Measurements from ENCODE around the gene CPT1B.

CPT1B gene

DNA sequence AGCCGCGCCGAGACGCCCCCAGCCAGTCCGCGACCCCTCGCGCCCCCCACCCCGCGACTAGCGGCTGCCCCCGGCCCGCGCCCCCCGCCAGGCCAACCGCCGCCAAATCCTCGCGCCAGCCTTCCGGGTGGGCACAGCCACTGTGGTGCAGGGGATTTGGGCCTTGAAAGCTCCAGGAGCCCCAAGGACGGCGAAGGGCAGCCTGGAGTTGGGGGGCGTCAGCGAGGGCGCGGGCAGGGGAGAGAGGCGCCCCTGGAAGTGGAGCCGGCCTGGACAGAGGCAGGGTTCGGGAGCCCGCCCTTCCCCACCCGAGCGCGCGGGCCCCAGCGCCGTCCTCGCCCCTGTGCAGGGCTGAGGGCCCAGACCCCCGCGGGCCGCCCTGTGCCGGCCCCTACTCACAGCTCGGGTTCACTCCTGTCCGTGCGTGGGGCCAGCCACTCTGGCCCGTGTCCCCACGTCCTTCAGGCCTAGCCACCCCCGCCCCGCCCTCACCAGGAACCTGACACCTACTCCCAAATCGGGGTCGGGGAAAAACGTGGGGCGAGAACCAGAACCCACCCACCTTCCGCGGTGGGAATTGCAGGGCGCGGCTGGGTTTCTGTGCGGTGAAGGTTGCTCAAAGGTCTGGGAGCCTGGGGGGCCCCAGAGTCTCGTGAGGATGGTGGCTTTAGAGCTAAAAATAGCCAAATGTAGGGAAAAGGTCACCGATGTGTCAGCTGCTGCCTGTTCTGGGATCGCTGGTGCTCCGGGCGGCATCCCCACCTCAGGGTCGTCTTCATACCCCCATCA lies at the start of gene CPT1B:
CPT1B (minus strand) TSS at position 441 of the 789 bp plus-strand sequence. CDS start 512 bp downstream, outside the sequence.
- TF ChIP-seq, protein P1, sequence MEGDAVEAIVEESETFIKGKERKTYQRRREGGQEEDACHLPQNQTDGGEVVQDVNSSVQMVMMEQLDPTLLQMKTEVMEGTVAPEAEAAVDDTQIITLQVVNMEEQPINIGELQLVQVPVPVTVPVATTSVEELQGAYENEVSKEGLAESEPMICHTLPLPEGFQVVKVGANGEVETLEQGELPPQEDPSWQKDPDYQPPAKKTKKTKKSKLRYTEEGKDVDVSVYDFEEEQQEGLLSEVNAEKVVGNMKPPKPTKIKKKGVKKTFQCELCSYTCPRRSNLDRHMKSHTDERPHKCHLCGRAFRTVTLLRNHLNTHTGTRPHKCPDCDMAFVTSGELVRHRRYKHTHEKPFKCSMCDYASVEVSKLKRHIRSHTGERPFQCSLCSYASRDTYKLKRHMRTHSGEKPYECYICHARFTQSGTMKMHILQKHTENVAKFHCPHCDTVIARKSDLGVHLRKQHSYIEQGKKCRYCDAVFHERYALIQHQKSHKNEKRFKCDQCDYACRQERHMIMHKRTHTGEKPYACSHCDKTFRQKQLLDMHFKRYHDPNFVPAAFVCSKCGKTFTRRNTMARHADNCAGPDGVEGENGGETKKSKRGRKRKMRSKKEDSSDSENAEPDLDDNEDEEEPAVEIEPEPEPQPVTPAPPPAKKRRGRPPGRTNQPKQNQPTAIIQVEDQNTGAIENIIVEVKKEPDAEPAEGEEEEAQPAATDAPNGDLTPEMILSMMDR (IDR thresholded peaks at IDR 0.05; ENCODE audit: low read depth, low read length, missing control alignments), result peak; percentile 20
- Histone ChIP-seq H3K4me3 (ENCODE audit: low read depth, low read length) (no peak within 1 kb of the TSS), H3K27me3 (replicated peaks) (no peaks in the 10 kb centered on the region), H3K36me3 (replicated peaks) (no peaks in the 10 kb centered on the region), H3K27ac (no peak within 1 kb of the TSS)
- in situ Hi-C loops (cut with HindIII; ENCODE audit: low pct_ligation_motif_present, low sequenced_read_pairs), result no loop called here
- no peak for DNase-seq

DNA sequence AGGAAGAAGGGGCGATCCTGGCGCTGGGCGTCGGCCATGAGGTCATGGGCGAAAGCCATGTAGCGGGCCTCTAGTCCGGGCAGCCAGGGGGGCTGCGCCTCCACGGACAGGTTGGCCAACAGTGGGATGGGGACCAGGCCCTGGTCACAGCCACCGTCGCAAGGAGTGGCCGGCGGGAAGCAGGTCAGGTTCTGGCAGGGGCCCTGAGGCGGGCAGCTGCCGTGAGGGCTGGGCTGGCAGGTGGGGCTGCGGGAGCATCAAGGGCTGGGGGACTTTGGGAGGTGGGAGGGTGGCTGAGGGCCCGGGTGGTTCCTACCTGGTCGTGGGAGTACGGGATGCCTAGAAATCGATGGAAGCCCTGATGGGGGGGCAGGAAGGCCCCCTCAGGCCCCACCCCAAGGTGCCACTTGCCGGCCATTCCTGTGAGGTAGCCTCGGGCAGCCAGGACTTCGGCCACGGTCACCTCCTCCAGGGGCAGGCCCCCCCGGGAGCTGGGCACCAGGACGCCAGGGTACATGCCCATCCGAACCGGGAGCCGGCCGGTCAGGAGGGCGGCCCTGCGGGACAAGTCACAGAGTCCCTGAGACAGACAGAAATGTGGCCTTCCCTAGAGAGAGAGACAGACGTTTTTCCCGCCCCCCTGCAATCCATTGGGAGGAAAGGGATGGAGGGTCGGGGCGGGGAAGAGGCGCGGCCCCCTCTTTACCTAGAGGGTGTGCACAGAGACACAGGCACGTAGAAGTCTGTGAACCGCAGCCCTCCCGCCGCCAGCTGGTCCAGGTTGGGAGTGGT lies 48.8 kb upstream of the CPT1B start:
- in situ Hi-C loops (cut with HindIII; ENCODE audit: low pct_ligation_motif_present, low sequenced_read_pairs), result no loop called here
- TF ChIP-seq, protein P1 (IDR thresholded peaks at IDR 0.05; ENCODE audit: low read depth, low read length, missing control alignments), result no peak
- H3K36me3 ChIP-seq (replicated peaks), result no peaks in the 10 kb centered on the region
- DNase-seq, result no peak
- H3K27ac ChIP-seq, result no peak overlapping the region
- peak overlapping the region; percentile 77 for H3K4me3 ChIP-seq (ENCODE audit: low read depth, low read length)
- no peaks in the 10 kb centered on the region for H3K27me3 ChIP-seq (replicated peaks)

DNA sequence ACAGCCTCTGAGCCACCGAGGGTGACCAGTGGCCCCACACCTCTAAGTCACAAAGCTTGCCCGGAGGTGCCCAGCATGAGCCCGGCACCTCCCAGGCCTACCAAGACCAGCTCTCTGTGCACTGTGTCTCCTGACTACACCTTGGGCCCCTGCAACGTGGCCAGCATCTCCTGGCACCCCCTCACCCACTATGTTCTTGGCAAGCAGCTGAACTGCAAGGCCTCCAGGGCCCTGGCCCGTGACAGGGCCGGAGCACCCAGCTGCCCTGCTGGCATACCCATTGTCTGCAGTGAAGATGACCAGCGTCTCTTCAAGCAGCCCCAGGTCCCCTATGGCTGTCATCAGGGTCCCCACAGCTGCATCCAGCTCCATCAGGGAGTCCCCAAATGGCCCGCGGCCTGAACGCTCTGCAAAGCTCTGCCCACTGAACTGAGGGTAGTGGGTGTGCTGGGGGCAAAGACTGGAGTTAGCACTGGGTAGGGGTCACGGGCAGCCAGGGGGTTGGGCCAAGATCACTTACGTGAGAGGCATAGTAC lies 48.2 kb upstream of the CPT1B start:
- TF ChIP-seq, protein P1 (IDR thresholded peaks at IDR 0.05; ENCODE audit: low read depth, low read length, missing control alignments), result no peak
- in situ Hi-C loops (cut with HindIII; ENCODE audit: low pct_ligation_motif_present, low sequenced_read_pairs), result no loop called here
- DNase-seq, result no peak
- Histone ChIP-seq H3K27me3 (replicated peaks) (no peaks in the 10 kb centered on the region), H3K36me3 (replicated peaks) (no peaks in the 10 kb centered on the region), H3K27ac (no peak overlapping the region), H3K4me3 (ENCODE audit: low read depth, low read length) (no peak overlapping the region)

DNA sequence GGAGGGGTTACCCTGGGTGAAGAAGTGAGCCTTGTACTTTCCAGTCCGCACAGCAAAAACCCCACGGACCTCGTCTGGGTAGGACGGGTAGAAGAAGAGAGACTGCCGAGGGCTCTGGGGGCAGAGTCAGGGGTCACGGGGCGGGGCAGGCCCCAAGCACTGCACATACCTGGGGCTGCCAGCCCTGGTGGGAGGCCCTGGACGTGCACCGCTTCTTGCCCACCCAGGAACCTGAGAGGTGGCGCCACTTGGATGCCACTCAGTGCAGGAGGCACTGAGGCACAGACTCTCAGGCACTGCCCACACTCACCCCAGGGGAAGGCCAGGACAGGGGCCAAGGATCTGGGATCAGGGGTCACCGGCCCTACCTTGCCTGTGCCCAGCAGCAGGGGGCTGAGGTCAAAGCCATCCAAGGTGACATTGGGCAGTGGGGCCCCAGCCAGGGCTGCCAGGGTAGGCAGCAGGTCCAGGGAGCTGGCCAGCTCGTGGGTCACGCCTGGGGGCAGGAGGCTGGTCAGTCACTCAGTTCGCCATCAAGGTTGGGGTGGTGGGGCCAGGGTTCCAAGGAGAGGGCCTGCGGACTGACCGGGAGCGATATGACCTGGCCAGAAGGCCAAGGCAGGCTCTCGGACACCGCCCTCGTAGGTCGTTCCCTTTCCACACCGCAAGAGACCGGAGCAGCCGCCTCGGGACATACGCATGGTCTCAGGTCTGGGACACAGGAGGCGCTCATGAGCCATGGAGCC lies 47.5 kb upstream of the CPT1B start:
- DNase-seq, result no peak
- TF ChIP-seq, protein P1 (IDR thresholded peaks at IDR 0.05; ENCODE audit: low read depth, low read length, missing control alignments), result peak; percentile 16
- Histone ChIP-seq H3K4me3 (ENCODE audit: low read depth, low read length) (no peak overlapping the region), H3K27ac (no peak overlapping the region), H3K27me3 (replicated peaks) (no peaks in the 10 kb centered on the region), H3K36me3 (replicated peaks) (no peaks in the 10 kb centered on the region)
- in situ Hi-C loops (cut with HindIII; ENCODE audit: low pct_ligation_motif_present, low sequenced_read_pairs), result no loop called here

DNA sequence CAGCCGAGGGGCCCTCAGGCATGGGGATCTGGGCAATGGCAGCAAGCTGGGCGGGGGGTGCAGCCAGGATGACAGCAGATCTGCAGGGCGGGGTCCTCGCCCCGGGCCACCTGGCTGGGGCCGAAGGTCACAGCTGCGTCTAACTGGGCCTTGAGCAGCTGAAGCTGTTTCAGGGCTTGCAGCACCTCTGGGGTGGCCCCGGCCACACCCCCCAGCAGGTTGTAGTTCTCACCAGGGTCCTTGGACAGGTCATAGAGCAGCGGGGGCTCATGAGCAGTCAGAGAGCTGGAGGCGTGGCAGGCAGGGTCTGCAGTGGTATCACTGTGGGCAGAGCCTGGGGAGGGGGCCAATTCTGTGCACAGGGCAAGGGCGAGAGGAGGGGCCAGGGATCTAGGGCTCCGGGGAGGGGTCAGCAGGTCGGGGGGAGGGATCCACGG lies 46.9 kb upstream of the CPT1B start:
- in situ Hi-C loops (cut with HindIII; ENCODE audit: low pct_ligation_motif_present, low sequenced_read_pairs), result no loop called here
- Histone ChIP-seq H3K27me3 (replicated peaks) (no peaks in the 10 kb centered on the region), H3K36me3 (replicated peaks) (no peaks in the 10 kb centered on the region), H3K4me3 (ENCODE audit: low read depth, low read length) (no peak overlapping the region), H3K27ac (no peak overlapping the region)
- DNase-seq, result no peak
- TF ChIP-seq, protein P1 (IDR thresholded peaks at IDR 0.05; ENCODE audit: low read depth, low read length, missing control alignments), result no peak

Data from brain microvascular endothelial cell (primary cell).